Measurements from ENCODE around the gene DCC.

DCC gene

GRCh38 chr18:53541924-53542323 lies 1201.9 kb downstream of the DCC start:
- Histone ChIP-seq H3K4me1 (ENCODE audit: control insufficient read depth, insufficient read depth, low read length, unreplicated experiment) (no peaks in the 10 kb centered on the region), H3K27ac (ENCODE audit: low read depth, low read length) (no peak overlapping the region), H3K27me3 (ENCODE audit: insufficient read depth, low read length) (no peaks in the 10 kb centered on the region), H2AFZ (ENCODE audit: low read length, unreplicated experiment) (no peak overlapping the region), H3K79me2 (ENCODE audit: control insufficient read depth, insufficient read depth, low read length, unreplicated experiment) (no peaks in the 10 kb centered on the region), H3K4me3 (ENCODE audit: low read depth, low read length) (no peak overlapping the region), H3K36me3 (ENCODE audit: insufficient read depth, low read length) (no peaks in the 10 kb centered on the region)

GRCh38 chr18:53543711-53544110 lies 1203.7 kb downstream of the DCC start:
- Histone ChIP-seq H3K27me3 (ENCODE audit: insufficient read depth, low read length) (no peaks in the 10 kb centered on the region), H3K27ac (ENCODE audit: low read depth, low read length) (no peak overlapping the region), H3K36me3 (ENCODE audit: insufficient read depth, low read length) (no peaks in the 10 kb centered on the region), H3K4me3 (ENCODE audit: low read depth, low read length) (no peak overlapping the region), H2AFZ (ENCODE audit: low read length, unreplicated experiment) (no peak overlapping the region), H3K79me2 (ENCODE audit: control insufficient read depth, insufficient read depth, low read length, unreplicated experiment) (no peaks in the 10 kb centered on the region), H3K4me1 (ENCODE audit: control insufficient read depth, insufficient read depth, low read length, unreplicated experiment) (no peaks in the 10 kb centered on the region)

- Histone ChIP-seq H3K4me3 (ENCODE audit: low read depth, low read length) (no peak overlapping the region), H3K27me3 (ENCODE audit: insufficient read depth, low read length) (no peaks in the 10 kb centered on the region), H3K27ac (ENCODE audit: low read depth, low read length) (no peak overlapping the region), H3K4me1 (ENCODE audit: control insufficient read depth, insufficient read depth, low read length, unreplicated experiment) (no peaks in the 10 kb centered on the region), H2AFZ (ENCODE audit: low read length, unreplicated experiment) (no peak overlapping the region), H3K36me3 (ENCODE audit: insufficient read depth, low read length) (no peaks in the 10 kb centered on the region), H3K79me2 (ENCODE audit: control insufficient read depth, insufficient read depth, low read length, unreplicated experiment) (no peaks in the 10 kb centered on the region)
Observed at GRCh38 chr18:53544917-53545316, 1204.9 kb downstream of the DCC start.

GRCh38 chr18:53551868-53552426 lies 1212.0 kb downstream of the DCC start:
- no peak overlapping the region for H2AFZ ChIP-seq (ENCODE audit: low read length, unreplicated experiment)
- H3K27ac ChIP-seq (ENCODE audit: low read depth, low read length), result no peak overlapping the region
- no peaks in the 10 kb centered on the region for H3K36me3 ChIP-seq (ENCODE audit: insufficient read depth, low read length)
- no peaks in the 10 kb centered on the region for H3K4me1 ChIP-seq (ENCODE audit: control insufficient read depth, insufficient read depth, low read length, unreplicated experiment)
- H3K79me2 ChIP-seq (ENCODE audit: control insufficient read depth, insufficient read depth, low read length, unreplicated experiment), result no peaks in the 10 kb centered on the region
- H3K27me3 ChIP-seq (ENCODE audit: insufficient read depth, low read length), result no peaks in the 10 kb centered on the region
- no peak overlapping the region for H3K4me3 ChIP-seq (ENCODE audit: low read depth, low read length)

GRCh38 chr18:53553030-53553429 lies 1213.0 kb downstream of the DCC start:
- Histone ChIP-seq H3K27ac (ENCODE audit: low read depth, low read length) (no peak overlapping the region), H2AFZ (ENCODE audit: low read length, unreplicated experiment) (no peak overlapping the region), H3K4me1 (ENCODE audit: control insufficient read depth, insufficient read depth, low read length, unreplicated experiment) (no peaks in the 10 kb centered on the region), H3K4me3 (ENCODE audit: low read depth, low read length) (no peak overlapping the region), H3K27me3 (ENCODE audit: insufficient read depth, low read length) (no peaks in the 10 kb centered on the region), H3K79me2 (ENCODE audit: control insufficient read depth, insufficient read depth, low read length, unreplicated experiment) (no peaks in the 10 kb centered on the region), H3K36me3 (ENCODE audit: insufficient read depth, low read length) (no peaks in the 10 kb centered on the region)

GRCh38 chr18:53556450-53556849 lies 1216.5 kb downstream of the DCC start:
- H3K36me3 ChIP-seq (ENCODE audit: insufficient read depth, low read length), result no peaks in the 10 kb centered on the region
- no peak overlapping the region for H3K27ac ChIP-seq (ENCODE audit: low read depth, low read length)
- no peaks in the 10 kb centered on the region for H3K4me1 ChIP-seq (ENCODE audit: control insufficient read depth, insufficient read depth, low read length, unreplicated experiment)
- no peak overlapping the region for H2AFZ ChIP-seq (ENCODE audit: low read length, unreplicated experiment)
- no peaks in the 10 kb centered on the region for H3K27me3 ChIP-seq (ENCODE audit: insufficient read depth, low read length)
- H3K4me3 ChIP-seq (ENCODE audit: low read depth, low read length), result no peak overlapping the region
- no peaks in the 10 kb centered on the region for H3K79me2 ChIP-seq (ENCODE audit: control insufficient read depth, insufficient read depth, low read length, unreplicated experiment)

GRCh38 chr18:53560546-53560945 lies 1220.5 kb downstream of the DCC start:
- Histone ChIP-seq H3K27me3 (ENCODE audit: insufficient read depth, low read length) (no peaks in the 10 kb centered on the region), H2AFZ (ENCODE audit: low read length, unreplicated experiment) (no peak overlapping the region), H3K79me2 (ENCODE audit: control insufficient read depth, insufficient read depth, low read length, unreplicated experiment) (no peaks in the 10 kb centered on the region), H3K4me1 (ENCODE audit: control insufficient read depth, insufficient read depth, low read length, unreplicated experiment) (no peaks in the 10 kb centered on the region), H3K4me3 (ENCODE audit: low read depth, low read length) (no peak overlapping the region), H3K36me3 (ENCODE audit: insufficient read depth, low read length) (no peaks in the 10 kb centered on the region), H3K27ac (ENCODE audit: low read depth, low read length) (no peak overlapping the region)

- Histone ChIP-seq H2AFZ (ENCODE audit: low read length, unreplicated experiment) (no peak overlapping the region), H3K4me1 (ENCODE audit: control insufficient read depth, insufficient read depth, low read length, unreplicated experiment) (no peaks in the 10 kb centered on the region), H3K36me3 (ENCODE audit: insufficient read depth, low read length) (no peaks in the 10 kb centered on the region), H3K27ac (ENCODE audit: low read depth, low read length) (no peak overlapping the region), H3K4me3 (ENCODE audit: low read depth, low read length) (no peak overlapping the region), H3K27me3 (ENCODE audit: insufficient read depth, low read length) (peaks cover 4% of the 10 kb centered on the region; the same call in 1 of the 2 replicates), H3K79me2 (ENCODE audit: control insufficient read depth, insufficient read depth, low read length, unreplicated experiment) (no peaks in the 10 kb centered on the region)
Observed at GRCh38 chr18:53566626-53567025, 1226.6 kb downstream of the DCC start.

- Histone ChIP-seq H3K36me3 (ENCODE audit: insufficient read depth, low read length) (no peaks in the 10 kb centered on the region), H3K4me3 (ENCODE audit: low read depth, low read length) (no peak overlapping the region), H3K27ac (ENCODE audit: low read depth, low read length) (no peak overlapping the region), H2AFZ (ENCODE audit: low read length, unreplicated experiment) (no peak overlapping the region), H3K4me1 (ENCODE audit: control insufficient read depth, insufficient read depth, low read length, unreplicated experiment) (no peaks in the 10 kb centered on the region), H3K79me2 (ENCODE audit: control insufficient read depth, insufficient read depth, low read length, unreplicated experiment) (no peaks in the 10 kb centered on the region), H3K27me3 (ENCODE audit: insufficient read depth, low read length) (peaks cover 4% of the 10 kb centered on the region; the same call in 1 of the 2 replicates)
Observed at GRCh38 chr18:53567929-53568574, 1228.1 kb downstream of the DCC start.

Measured in ACC112 (cell line).